NB4 (cell line): ENCODE data around the gene DDX54.

Source experiments
- CTCF ChIP-seq: IDR thresholded peaks from one replicate; pipeline ENCODE4 v1.5.1; 2012; ENCODE audit warnings: low read depth, low read length
- MAX ChIP-seq: IDR thresholded peaks from 2 replicates; pipeline ENCODE4 v1.6.1; 2011; ENCODE audit warnings: low read depth, low read length
- MYC ChIP-seq: IDR thresholded peaks from 2 replicates; pipeline ENCODE4 v1.6.1; 2011; ENCODE audit warnings: low read depth, low read length
- POLR2A ChIP-seq: IDR thresholded peaks from 2 replicates; pipeline ENCODE4 v1.6.1; 2011; ENCODE audit warnings: mild to moderate bottlenecking; ENCODE audit not compliant: insufficient read length; ENCODE audit errors: extremely low read depth

- TF ChIP-seq CTCF (no peak), POLR2A (no peak), MYC (no peak), MAX (no peak)
Measured at GRCh38 chr12:113198296-113198695, 13.0 kb upstream of the DDX54 start.
